ENCODE data around the gene SPINK6. TPM values are rescaled to one million over a fixed set of nuclear protein-coding genes. Genes with fewer than 3 reads are reported as not detected.

The SPINK6 gene
- total RNA-seq, 1 experiment from 2014 or later = not detected

DNA sequence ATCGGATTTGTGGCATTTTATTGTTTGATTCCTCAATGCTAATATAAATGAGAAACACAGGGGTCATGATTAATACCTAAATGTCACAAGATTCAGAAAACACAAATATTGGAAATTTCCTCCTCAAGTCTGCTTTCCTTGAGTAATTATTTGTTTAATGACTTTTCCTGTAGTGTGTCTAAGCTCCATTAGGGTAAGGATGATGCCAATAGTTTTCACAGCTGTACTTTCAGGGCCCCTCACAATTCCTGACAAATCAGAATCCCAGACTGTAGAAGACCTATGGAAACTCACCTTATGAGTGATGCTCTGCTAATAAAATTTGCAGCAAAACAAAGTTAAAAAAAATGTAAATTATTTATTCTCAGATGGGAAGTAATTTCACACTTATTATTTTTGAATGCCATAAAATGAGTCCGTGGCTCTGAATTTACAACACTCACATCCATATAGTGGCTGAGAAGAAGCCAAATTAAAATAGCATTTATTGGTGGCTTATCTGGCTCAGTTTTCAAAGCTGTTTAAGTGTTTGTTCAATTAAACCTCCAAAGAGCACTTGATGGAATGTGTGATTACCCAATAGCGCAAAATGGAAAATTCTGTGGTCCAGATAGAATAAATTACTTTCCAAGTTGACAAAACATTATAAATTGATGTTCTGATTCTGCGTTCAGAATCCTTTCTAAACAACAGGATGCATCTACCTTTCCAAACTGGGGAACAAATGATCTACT is 36.1 kb upstream of the SPINK6 start:
- H3K9me3 Mint-ChIP-seq (ENCODE audit: low read depth, unreplicated experiment) = no peaks in the 10 kb centered on the region
- DNase-seq = no peak
- no peaks in the 10 kb centered on the region for H3K27me3 Mint-ChIP-seq (ENCODE audit: unreplicated experiment)
- no TSS peak for BruUV-seq (replicated peaks)
- CTCF ChIA-PET = no interaction called here
- intact Hi-C loops (cut with micrococcal nuclease; ENCODE audit: unreplicated experiment) = no loop called here
- no peaks in the 10 kb centered on the region for H3K36me3 Mint-ChIP-seq (ENCODE audit: insufficient read depth, unreplicated experiment)
- no peak overlapping the region for H3K4me3 Mint-ChIP-seq (ENCODE audit: low read depth, unreplicated experiment)
- no peak overlapping the region for H3K27ac Mint-ChIP-seq (ENCODE audit: unreplicated experiment)
- TF ChIP-seq, protein P1, sequence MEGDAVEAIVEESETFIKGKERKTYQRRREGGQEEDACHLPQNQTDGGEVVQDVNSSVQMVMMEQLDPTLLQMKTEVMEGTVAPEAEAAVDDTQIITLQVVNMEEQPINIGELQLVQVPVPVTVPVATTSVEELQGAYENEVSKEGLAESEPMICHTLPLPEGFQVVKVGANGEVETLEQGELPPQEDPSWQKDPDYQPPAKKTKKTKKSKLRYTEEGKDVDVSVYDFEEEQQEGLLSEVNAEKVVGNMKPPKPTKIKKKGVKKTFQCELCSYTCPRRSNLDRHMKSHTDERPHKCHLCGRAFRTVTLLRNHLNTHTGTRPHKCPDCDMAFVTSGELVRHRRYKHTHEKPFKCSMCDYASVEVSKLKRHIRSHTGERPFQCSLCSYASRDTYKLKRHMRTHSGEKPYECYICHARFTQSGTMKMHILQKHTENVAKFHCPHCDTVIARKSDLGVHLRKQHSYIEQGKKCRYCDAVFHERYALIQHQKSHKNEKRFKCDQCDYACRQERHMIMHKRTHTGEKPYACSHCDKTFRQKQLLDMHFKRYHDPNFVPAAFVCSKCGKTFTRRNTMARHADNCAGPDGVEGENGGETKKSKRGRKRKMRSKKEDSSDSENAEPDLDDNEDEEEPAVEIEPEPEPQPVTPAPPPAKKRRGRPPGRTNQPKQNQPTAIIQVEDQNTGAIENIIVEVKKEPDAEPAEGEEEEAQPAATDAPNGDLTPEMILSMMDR (IDR thresholded peaks at IDR 0.05; ENCODE audit: unreplicated experiment) = no peak
- no peaks in the 10 kb centered on the region for H3K4me1 Mint-ChIP-seq (ENCODE audit: low read depth, unreplicated experiment)

DNA sequence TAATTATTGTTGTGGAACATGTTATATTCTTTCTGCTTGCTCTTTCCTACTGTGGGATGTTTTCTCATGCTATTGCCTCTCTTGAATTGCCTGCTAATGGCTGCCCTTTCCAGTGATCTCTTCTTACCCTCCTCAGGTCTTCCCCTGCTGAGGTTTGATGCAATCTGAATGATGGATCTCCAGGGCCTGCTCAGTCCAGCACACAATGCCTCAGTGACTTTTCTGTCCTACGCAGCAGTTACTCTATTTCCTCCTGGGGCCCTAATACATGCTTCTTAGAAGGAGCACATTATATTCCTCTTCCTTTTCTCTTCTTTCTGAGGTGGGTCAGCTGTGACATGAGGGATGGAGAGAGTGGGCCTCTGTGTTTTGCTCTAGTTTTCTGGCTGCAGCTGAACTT is 34.6 kb upstream of the SPINK6 start, which contains the start of gene SPINK14:
SPINK14 (plus strand) TSS at position 301 of the 400 bp plus-strand sequence. CDS start 1,187 bp downstream, outside the sequence.
- CTCF ChIA-PET = no interaction called here
- no peaks in the 10 kb centered on the region for H3K36me3 Mint-ChIP-seq (ENCODE audit: insufficient read depth, unreplicated experiment)
- H3K27ac Mint-ChIP-seq (ENCODE audit: unreplicated experiment) = no peak within 1 kb of the TSS
- TF ChIP-seq, protein P1 (IDR thresholded peaks at IDR 0.05; ENCODE audit: unreplicated experiment) = no peak
- no peaks in the 10 kb centered on the region for H3K27me3 Mint-ChIP-seq (ENCODE audit: unreplicated experiment)
- H3K4me3 Mint-ChIP-seq (ENCODE audit: low read depth, unreplicated experiment) = no peak within 1 kb of the TSS
- no TSS peak for BruUV-seq (replicated peaks)
- intact Hi-C loops (cut with micrococcal nuclease; ENCODE audit: unreplicated experiment) = no loop called here
- no peaks in the 10 kb centered on the region for H3K9me3 Mint-ChIP-seq (ENCODE audit: low read depth, unreplicated experiment)
- no peaks in the 10 kb centered on the region for H3K4me1 Mint-ChIP-seq (ENCODE audit: low read depth, unreplicated experiment)
- DNase-seq = no peak

DNA sequence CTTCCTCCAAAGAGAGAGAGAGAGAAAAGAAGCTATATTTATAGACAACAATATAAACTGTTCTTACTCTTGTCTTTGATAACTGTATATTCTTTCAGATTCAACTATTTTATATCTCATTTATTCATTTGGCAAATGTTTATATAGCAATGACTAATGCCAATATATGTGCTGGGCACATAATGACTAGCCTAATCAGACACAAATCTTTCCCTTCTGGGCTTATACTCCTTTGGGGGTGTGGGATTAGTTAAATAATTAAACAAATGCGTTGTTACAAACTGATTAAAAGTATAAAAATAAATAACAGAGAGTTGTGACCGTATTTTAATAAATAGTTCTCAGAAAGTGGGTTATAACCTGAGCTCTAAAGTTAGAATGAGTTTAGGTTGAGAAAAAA is 30.5 kb upstream of the SPINK6 start:
- CTCF ChIA-PET = no interaction called here
- DNase-seq = no peak
- TF ChIP-seq, protein P1 (IDR thresholded peaks at IDR 0.05; ENCODE audit: unreplicated experiment) = no peak
- H3K27me3 Mint-ChIP-seq (ENCODE audit: unreplicated experiment) = no peaks in the 10 kb centered on the region
- H3K36me3 Mint-ChIP-seq (ENCODE audit: insufficient read depth, unreplicated experiment) = no peaks in the 10 kb centered on the region
- no peaks in the 10 kb centered on the region for H3K4me1 Mint-ChIP-seq (ENCODE audit: low read depth, unreplicated experiment)
- H3K27ac Mint-ChIP-seq (ENCODE audit: unreplicated experiment) = no peak overlapping the region
- H3K9me3 Mint-ChIP-seq (ENCODE audit: low read depth, unreplicated experiment) = no peaks in the 10 kb centered on the region
- no TSS peak for BruUV-seq (replicated peaks)
- no peak overlapping the region for H3K4me3 Mint-ChIP-seq (ENCODE audit: low read depth, unreplicated experiment)
- intact Hi-C loops (cut with micrococcal nuclease; ENCODE audit: unreplicated experiment) = no loop called here

DNA sequence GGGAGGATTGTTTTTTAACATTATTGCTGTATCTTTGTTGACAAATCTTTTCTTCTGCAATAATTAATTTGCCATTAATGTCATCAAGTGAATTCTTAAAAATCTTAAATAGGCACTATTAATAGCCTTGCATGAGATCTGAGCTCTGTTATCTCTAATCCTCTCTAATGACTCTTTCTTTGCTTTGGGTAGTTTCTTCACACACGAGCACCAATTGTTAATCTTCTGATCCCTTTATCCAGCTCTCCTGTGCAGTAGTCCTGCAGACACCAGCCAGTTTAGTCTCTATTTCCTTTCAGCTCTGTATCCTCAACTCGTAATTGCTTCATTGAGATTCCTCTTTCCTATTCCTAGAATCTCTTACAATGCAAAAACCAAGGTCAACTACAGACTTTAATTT is 26.4 kb upstream of the SPINK6 start:
- BruUV-seq (replicated peaks) = no TSS peak
- H3K36me3 Mint-ChIP-seq (ENCODE audit: insufficient read depth, unreplicated experiment) = no peaks in the 10 kb centered on the region
- no peak overlapping the region for H3K4me3 Mint-ChIP-seq (ENCODE audit: low read depth, unreplicated experiment)
- no peaks in the 10 kb centered on the region for H3K9me3 Mint-ChIP-seq (ENCODE audit: low read depth, unreplicated experiment)
- TF ChIP-seq, protein P1 (IDR thresholded peaks at IDR 0.05; ENCODE audit: unreplicated experiment) = no peak
- intact Hi-C loops (cut with micrococcal nuclease; ENCODE audit: unreplicated experiment) = loop anchor here (5.0 kb wide), 1 partner anchor 116 kb away; no protein-coding TSS in a partner anchor
- no peaks in the 10 kb centered on the region for H3K27me3 Mint-ChIP-seq (ENCODE audit: unreplicated experiment)
- DNase-seq = no peak
- H3K27ac Mint-ChIP-seq (ENCODE audit: unreplicated experiment) = no peak overlapping the region
- CTCF ChIA-PET = no interaction called here
- H3K4me1 Mint-ChIP-seq (ENCODE audit: low read depth, unreplicated experiment) = no peaks in the 10 kb centered on the region

Data from Calu3 (cell line).